IMR-90 (cell line): ENCODE data around the gene TMEM9. TPM values are rescaled to one million over a fixed set of nuclear protein-coding genes. Genes with fewer than 3 reads are reported as not detected.

Source experiments
- ATAC-seq: fragments of 200-7000 bp; cut with Tn5 transposase; 2 replicates; pipeline ENCODE4 v1.9.1; 2020; ENCODE audit warnings: low read depth, mild to moderate bottlenecking, moderate library complexity
- BruUV-seq: library from RNA; stranded (reverse); fragments of 400-500 nt; replicated peaks from 2 replicates; lab custom pipeline; 2021; lab: Mats Ljungman, UMichigan
- CTCF ChIA-PET: fragments of 300-600 bp; formaldehyde crosslinking; extraction: SDS; loops from one replicate; lab custom pipeline; 2021; ENCODE audit warnings: antibody characterized with exemption; lab: Yijun Ruan, JAX
- POLR2A ChIA-PET: fragments of 300-600 bp; sonication (Branson Sonifier 250); formaldehyde crosslinking; loops from one replicate; lab custom pipeline; 2022; ENCODE audit warnings: antibody characterized with exemption; ENCODE audit not compliant: unreplicated experiment; lab: Charles Lee
- DNase-seq: peaks from one replicate; pipeline ENCODE4 v3.0.0; 2013
- H2AFZ ChIP-seq: replicated peaks from 2 replicates; pipeline ENCODE3; 2013; ENCODE audit warnings: low read length, mild to moderate bottlenecking; ENCODE audit not compliant: poor library complexity
- H2AK5ac ChIP-seq: 2 replicates; pipeline ENCODE4 v1.6.1; 2013; ENCODE audit warnings: low read depth, low read length, inconsistent platforms
- H2AK9ac ChIP-seq: replicated peaks from 2 replicates; pipeline ENCODE3; 2013; ENCODE audit warnings: mild to moderate bottlenecking, low read depth, low read length, moderate library complexity; ENCODE audit not compliant: poor library complexity
- H2BK120ac ChIP-seq: 2 replicates; pipeline ENCODE4 v1.6.1; 2013; ENCODE audit warnings: low read depth, low read length, inconsistent platforms
- H2BK15ac ChIP-seq: 3 replicates; pipeline ENCODE4 v1.6.1; 2013; ENCODE audit warnings: low read depth, low read length, inconsistent platforms
- H2BK20ac ChIP-seq: 2 replicates; pipeline ENCODE4 v1.6.1; 2013; ENCODE audit warnings: low read depth, mild to moderate bottlenecking, inconsistent platforms, low read length, moderate library complexity
- H2BK5ac ChIP-seq: 2 replicates; pipeline ENCODE4 v1.6.1; 2013; ENCODE audit warnings: mild to moderate bottlenecking, low read depth, low read length, inconsistent platforms; ENCODE audit not compliant: poor library complexity, severe bottlenecking
- H3K14ac ChIP-seq: replicated peaks from 2 replicates; pipeline ENCODE4 v1.6.1; 2013; ENCODE audit warnings: low read depth, low read length, inconsistent platforms
- H3K18ac ChIP-seq: 2 replicates; pipeline ENCODE4 v1.6.1; 2013; ENCODE audit warnings: low read depth, low read length, control low read depth
- H3K23ac ChIP-seq: 2 replicates; pipeline ENCODE4 v1.6.1; 2013; ENCODE audit warnings: low read depth, low read length, inconsistent platforms
- H3K27ac ChIP-seq: 2 replicates; pipeline ENCODE4 v1.5.1; 2013; ENCODE audit warnings: mild to moderate bottlenecking, control low read depth, low read length; ENCODE audit not compliant: insufficient read depth
- H3K27me3 ChIP-seq: 2 replicates; pipeline ENCODE4 v1.6.1; 2013; ENCODE audit warnings: low read length; ENCODE audit not compliant: control insufficient read depth, insufficient read depth
- H3K36me3 ChIP-seq: 2 replicates; pipeline ENCODE4 v1.6.1; 2013; ENCODE audit warnings: low read length, mixed read lengths; ENCODE audit not compliant: control insufficient read depth, insufficient read depth
- H3K4ac ChIP-seq: 2 replicates; pipeline ENCODE4 v1.6.1; 2013; ENCODE audit warnings: low read depth, low read length, inconsistent platforms
- H3K4me1 ChIP-seq: 2 replicates; pipeline ENCODE4 v1.6.1; 2013; ENCODE audit warnings: low read length, mixed read lengths; ENCODE audit not compliant: control insufficient read depth, insufficient read depth
- H3K4me2 ChIP-seq: 2 replicates; pipeline ENCODE4 v1.6.1; 2013; ENCODE audit warnings: low read depth, mild to moderate bottlenecking, control low read depth, low read length, moderate library complexity
- H3K4me3 ChIP-seq: 2 replicates; pipeline ENCODE4 v1.5.1; 2013; ENCODE audit warnings: low read depth, mild to moderate bottlenecking, control low read depth, low read length, moderate library complexity; ENCODE audit not compliant: insufficient read depth
- H3K56ac ChIP-seq: 2 replicates; pipeline ENCODE4 v1.6.1; 2013; ENCODE audit warnings: low read length, inconsistent platforms; ENCODE audit not compliant: insufficient read depth; ENCODE audit errors: extremely low read depth
- H3K79me1 ChIP-seq, 2 experiments: 2 replicates each; pipeline ENCODE4 v1.6.1; 2013; ENCODE audit warnings: low read length in 2 of 2, inconsistent platforms in 1 of 2, low read depth in 1 of 2
- H3K9ac ChIP-seq: 2 replicates; pipeline ENCODE4 v1.6.1; 2013; ENCODE audit warnings: low read depth, low read length, control low read depth
- H3K9me1 ChIP-seq: 2 replicates; pipeline ENCODE4 v1.6.1; 2013; ENCODE audit warnings: low read length, inconsistent platforms; ENCODE audit not compliant: insufficient read depth
- H3K9me3 ChIP-seq: 2 replicates; pipeline ENCODE4 v1.6.1; 2013; ENCODE audit warnings: low read length; ENCODE audit not compliant: control insufficient read depth, insufficient read depth
- H4K20me1 ChIP-seq: 2 replicates; pipeline ENCODE4 v1.6.1; 2013; ENCODE audit warnings: low read length, inconsistent platforms; ENCODE audit not compliant: insufficient read depth
- H4K5ac ChIP-seq: 2 replicates; pipeline ENCODE4 v1.6.1; 2013; ENCODE audit warnings: mild to moderate bottlenecking, low read depth, low read length, control low read depth
- H4K8ac ChIP-seq, 2 experiments: 2 replicates each; pipeline ENCODE4 v1.6.1; 2013; ENCODE audit warnings: low read depth in 2 of 2, low read length in 2 of 2, control low read depth in 1 of 2, inconsistent platforms in 1 of 2
- H4K91ac ChIP-seq: 2 replicates; pipeline ENCODE4 v1.6.1; 2013; ENCODE audit warnings: low read depth, low read length, inconsistent platforms; ENCODE audit not compliant: insufficient read depth
- BHLHE40 ChIP-seq: fragments of 150-350 bp; IDR thresholded peaks from 2 replicates; pipeline ENCODE4 v1.6.1; 2016; ENCODE audit warnings: mild to moderate bottlenecking, low read depth, low read length
- CEBPB ChIP-seq: IDR thresholded peaks from 2 replicates; pipeline ENCODE4 v1.6.1; 2012; ENCODE audit warnings: low read depth, low read length, improper control_type of control experiment
- CHD1 ChIP-seq: IDR thresholded peaks from 2 replicates; pipeline ENCODE4 v1.6.1; 2012; ENCODE audit warnings: low read depth, low read length, improper control_type of control experiment
- ELK1 ChIP-seq: fragments of 150-350 bp; IDR thresholded peaks from 2 replicates; pipeline ENCODE4 v1.6.1; 2016; ENCODE audit warnings: low read depth, mild to moderate bottlenecking, low read length, moderate library complexity, borderline replicate concordance
- FOS ChIP-seq: fragments of 150-350 bp; IDR thresholded peaks from 2 replicates; pipeline ENCODE4 v1.6.1; 2016; ENCODE audit warnings: low read depth, low read length
- MAFK ChIP-seq: IDR thresholded peaks from 2 replicates; pipeline ENCODE4 v1.6.1; 2012; ENCODE audit warnings: low read depth, low read length, improper control_type of control experiment
- MAZ ChIP-seq: IDR thresholded peaks from 2 replicates; pipeline ENCODE4 v1.6.1; 2012; ENCODE audit warnings: low read depth, mild to moderate bottlenecking, low read length, improper control_type of control experiment, moderate library complexity, borderline replicate concordance
- MXI1 ChIP-seq: IDR thresholded peaks from 2 replicates; pipeline ENCODE4 v1.6.1; 2012; ENCODE audit warnings: low read depth, mild to moderate bottlenecking, low read length, moderate library complexity, borderline replicate concordance
- NFE2L2 ChIP-seq: fragments of 150-350 bp; IDR thresholded peaks from 2 replicates; pipeline ENCODE4 v1.6.1; 2016; ENCODE audit warnings: low read depth, mild to moderate bottlenecking, low read length
- POLR2A ChIP-seq: IDR thresholded peaks from 2 replicates; pipeline ENCODE4 v1.6.1; 2012; ENCODE audit warnings: mild to moderate bottlenecking, low read depth, low read length
- RAD21 ChIP-seq: IDR thresholded peaks from 2 replicates; pipeline ENCODE4 v1.6.1; 2012; ENCODE audit warnings: low read length, improper control_type of control experiment
- RCOR1 ChIP-seq: IDR thresholded peaks from 2 replicates; pipeline ENCODE4 v1.6.1; 2012; ENCODE audit warnings: mild to moderate bottlenecking, low read length, improper control_type of control experiment; ENCODE audit not compliant: insufficient replicate concordance
- RFX5 ChIP-seq: IDR thresholded peaks from 2 replicates; pipeline ENCODE4 v1.8.0; 2012; ENCODE audit warnings: low read depth, mild to moderate bottlenecking, low read length, moderate library complexity
- SMC3 ChIP-seq: fragments of 150-350 bp; IDR thresholded peaks from 2 replicates; pipeline ENCODE4 v1.6.1; 2016; ENCODE audit warnings: low read depth, mild to moderate bottlenecking, antibody characterized with exemption, low read length, moderate library complexity
- WGBS, 2 experiments: methylation state at CpG; one replicate each; pipeline versions ENCODE4 v1.1.5 to v1.1.7; 2013; ENCODE audit warnings: missing lambda C conversion rate in 2 of 2; ENCODE audit not compliant: insufficient read length in 1 of 2; ENCODE audit errors: extremely low coverage in 2 of 2; 5-methylcytosine and 5-hydroxymethylcytosine counted together
- dilution Hi-C: fragments of 300-500 bp; cut with HindIII; formaldehyde crosslinking; loops from one replicate; pipeline ENCODE4 v1.14.3; 2018; ENCODE audit warnings: low sequenced_read_pairs; ENCODE audit not compliant: unreplicated experiment
- in situ Hi-C: fragments of 300-500 bp; cut with MboI; formaldehyde crosslinking; loops from 3 replicates; pipeline ENCODE4 v1.14.3; 2019; ENCODE audit warnings: low sequenced_read_pairs, inconsistent platforms, mixed read lengths
- intact Hi-C: fragments of 100-400 bp; cut with micrococcal nuclease; formaldehyde crosslinking; loops from 2 replicates; pipeline ENCODE4 v1.10.0; 2022
- polyA plus RNA-seq, 3 experiments: library from polyadenylated mRNA; depleted of rRNA; stranded (reverse); fragments of >200 nt; gene quantifications; 2 replicates each; pipeline ENCODE4 v1.2.3, GENCODE V29; 2012; ENCODE audit warnings: low replicate concordance in 1 of 3
- total RNA-seq: library from RNA; depleted of rRNA; stranded (reverse); fragments of >200 nt; gene quantifications from 2 replicates; pipeline ENCODE4 v1.2.3, GENCODE V29; 2012
- TF ChIP-seq, protein P1 (sequence below): conservative IDR thresholded peaks from 2 replicates; pipeline ENCODE4 v1.5.1; 2012; ENCODE audit warnings: mild to moderate bottlenecking, low read depth, low read length, improper control_type of control experiment
- TF ChIP-seq, protein P2 (sequence below): fragments of 150-350 bp; IDR thresholded peaks from 2 replicates; pipeline ENCODE4 v1.6.1; 2017; ENCODE audit warnings: mild to moderate bottlenecking, antibody characterized with exemption, low read length, low read depth

Gene TMEM9
- total and polyA plus RNA-seq, 2 of the 4 experiments (the other 2 are of a cell fraction) = 76.7 to 107 TPM

- Histone ChIP-seq H3K4me2 (no peak overlapping the region), H3K56ac (no peak overlapping the region), H3K27ac (no peak overlapping the region), H3K9ac (no peak overlapping the region), H2AK9ac (no peak overlapping the region), H3K4me1 (peaks cover 13% of the 10 kb centered on the region), H3K9me3 (no peaks in the 10 kb centered on the region), H2BK20ac (no peak overlapping the region), H2BK120ac (no peak overlapping the region), H4K5ac (no peak overlapping the region), H2AFZ (no peak overlapping the region), H2BK15ac (no peak overlapping the region), H3K27me3 (no peaks in the 10 kb centered on the region), H2BK5ac (no peak overlapping the region), H3K14ac (no peak overlapping the region), H3K18ac (no peak overlapping the region), H3K79me1 (peaks cover 0 to 18% of the 10 kb centered on the region in 2 experiments; a peak in 2 of 4 replicates), H4K8ac (no peak overlapping the region), H3K23ac (no peak overlapping the region), H4K91ac (no peak overlapping the region), H3K9me1 (peaks cover 22% of the 10 kb centered on the region), H3K36me3 (peaks cover 62% of the 10 kb centered on the region), H4K20me1 (peaks cover 30% of the 10 kb centered on the region), H3K4ac (no peak overlapping the region), H3K4me3 (no peak overlapping the region), H2AK5ac (no peak overlapping the region)
- WGBS, 2 experiments = 100% methylated on average over 2 of the region's 9 CpGs; no CpG with 5 or more reads in 1 of the 2 experiments
- intact Hi-C loops (no loop called here), dilution Hi-C loops (no loop called here), in situ Hi-C loops (no loop called here)
- no TSS peak for BruUV-seq
- CTCF ChIA-PET = no interaction called here
- POLR2A ChIA-PET = no interaction called here
- DNase-seq (no peak), ATAC-seq (no peak)
- TF ChIP-seq CHD1 = no peak
- TF ChIP-seq, protein P1, sequence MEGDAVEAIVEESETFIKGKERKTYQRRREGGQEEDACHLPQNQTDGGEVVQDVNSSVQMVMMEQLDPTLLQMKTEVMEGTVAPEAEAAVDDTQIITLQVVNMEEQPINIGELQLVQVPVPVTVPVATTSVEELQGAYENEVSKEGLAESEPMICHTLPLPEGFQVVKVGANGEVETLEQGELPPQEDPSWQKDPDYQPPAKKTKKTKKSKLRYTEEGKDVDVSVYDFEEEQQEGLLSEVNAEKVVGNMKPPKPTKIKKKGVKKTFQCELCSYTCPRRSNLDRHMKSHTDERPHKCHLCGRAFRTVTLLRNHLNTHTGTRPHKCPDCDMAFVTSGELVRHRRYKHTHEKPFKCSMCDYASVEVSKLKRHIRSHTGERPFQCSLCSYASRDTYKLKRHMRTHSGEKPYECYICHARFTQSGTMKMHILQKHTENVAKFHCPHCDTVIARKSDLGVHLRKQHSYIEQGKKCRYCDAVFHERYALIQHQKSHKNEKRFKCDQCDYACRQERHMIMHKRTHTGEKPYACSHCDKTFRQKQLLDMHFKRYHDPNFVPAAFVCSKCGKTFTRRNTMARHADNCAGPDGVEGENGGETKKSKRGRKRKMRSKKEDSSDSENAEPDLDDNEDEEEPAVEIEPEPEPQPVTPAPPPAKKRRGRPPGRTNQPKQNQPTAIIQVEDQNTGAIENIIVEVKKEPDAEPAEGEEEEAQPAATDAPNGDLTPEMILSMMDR = no peak
- TF ChIP-seq NFE2L2 = no peak
- no peak for TF ChIP-seq POLR2A
- TF ChIP-seq RFX5 = no peak
- TF ChIP-seq ELK1 = no peak
- TF ChIP-seq MAFK = no peak
- no peak for TF ChIP-seq RAD21
- no peak for TF ChIP-seq RCOR1
- no peak for TF ChIP-seq BHLHE40
- no peak for TF ChIP-seq FOS
- TF ChIP-seq CEBPB = no peak
- no peak for TF ChIP-seq SMC3
- no peak for TF ChIP-seq MAZ
- TF ChIP-seq, protein P2, sequence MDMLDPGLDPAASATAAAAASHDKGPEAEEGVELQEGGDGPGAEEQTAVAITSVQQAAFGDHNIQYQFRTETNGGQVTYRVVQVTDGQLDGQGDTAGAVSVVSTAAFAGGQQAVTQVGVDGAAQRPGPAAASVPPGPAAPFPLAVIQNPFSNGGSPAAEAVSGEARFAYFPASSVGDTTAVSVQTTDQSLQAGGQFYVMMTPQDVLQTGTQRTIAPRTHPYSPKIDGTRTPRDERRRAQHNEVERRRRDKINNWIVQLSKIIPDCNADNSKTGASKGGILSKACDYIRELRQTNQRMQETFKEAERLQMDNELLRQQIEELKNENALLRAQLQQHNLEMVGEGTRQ = no peak
- TF ChIP-seq MXI1 = no peak
Observed at GRCh38 chr1:201139756-201140155, 14.5 kb downstream of the TMEM9 start.
